ENCODE measurements around the gene SFXN5.

- TF ChIP-seq EZH2phosphoT487 (IDR thresholded peaks at IDR 0.05; ENCODE audit: insufficient read depth, low read depth) (no peak), EZH2 (IDR thresholded peaks at IDR 0.05; ENCODE audit: insufficient read depth, poor library complexity, severe bottlenecking) (no peak)
Measured at GRCh38 chr2:73117441-73117840, 45.9 kb upstream of the SFXN5 start.
